ENCODE results near the gene SYT1. TPM values are rescaled to one million over a fixed set of nuclear protein-coding genes. Genes with fewer than 3 reads are reported as not detected.

Gene SYT1
- total RNA-seq, 1 experiment from 2014 or later: 44.9 TPM

- POLR2A ChIA-PET: no interaction called here
- CTCF ChIA-PET: interaction anchor here (1.5 kb wide), 1 partner anchor 11 kb away, joined by 3 read pairs; no protein-coding TSS in a partner anchor
- Histone ChIP-seq H3K79me2 (ENCODE audit: insufficient read depth, low read length) (no peaks in the 10 kb centered on the region), H3K9me3 (ENCODE audit: control insufficient read depth in 1 of 2, insufficient read depth in 1 of 2, low read depth in 1 of 2, low read length in 2 of 2) (no peaks in the 10 kb centered on the region), H3K9me2 (ENCODE audit: insufficient read depth) (no peaks in the 10 kb centered on the region), H2AFZ (ENCODE audit: low read depth, low read length, poor library complexity, severe bottlenecking) (no peak overlapping the region), H3K27me3 (ENCODE audit: insufficient read depth, low read length) (no peaks in the 10 kb centered on the region), H3K36me3 (ENCODE audit: control insufficient read depth in 1 of 2, insufficient read depth in 2 of 2, low read length in 2 of 2) (no peaks in the 10 kb centered on the region), H3K27ac (ENCODE audit: low read depth, low read length) (no peak overlapping the region), H4K20me1 (ENCODE audit: insufficient read depth) (no peaks in the 10 kb centered on the region), H3K4me3 (replicated peaks in 1 of 2; ENCODE audit: low read depth in 1 of 2, low read length in 2 of 2) (no peak overlapping the region), H3K4me1 (ENCODE audit: control insufficient read depth in 1 of 2, insufficient read depth in 2 of 2, low read length in 2 of 2) (0 out of 4 replicates have a peak, but pooled peaks cover 0 to 3% of the 10 kb centered on the region in 2 experiments), H3K9ac (ENCODE audit: low read length) (no peak overlapping the region), H3K4me2 (ENCODE audit: low read length) (no peak overlapping the region)
- BruUV-seq (replicated peaks): no TSS peak
- ATAC-seq (no peak), DNase-seq (ENCODE audit: low read depth, low spot score) (no peak)
- RAD21 ChIA-PET (ENCODE audit: low non-redundant PET in 1 of 2, low total read pairs in 2 of 2, uncharacterized antibody in 2 of 2, unreplicated experiment in 2 of 2): no interaction called here
- TF ChIP-seq POLR2AphosphoS5 (IDR thresholded peaks at IDR 0.05; ENCODE audit: low read depth, low read length) (no peak), ZFX (IDR thresholded peaks at IDR 0.05) (no peak), ATF3 (IDR thresholded peaks at IDR 0.05) (no peak), ELF1 (IDR thresholded peaks at IDR 0.05; ENCODE audit: borderline replicate concordance, low read depth) (no peak), SP1 (IDR thresholded peaks at IDR 0.05; ENCODE audit: low read depth) (no peak), ZBTB33 (IDR thresholded peaks at IDR 0.05; ENCODE audit: extremely low read depth, insufficient replicate concordance, low read length) (no peak), MAX (IDR thresholded peaks at IDR 0.05) (no peak)
- intact Hi-C loops (cut with micrococcal nuclease): no loop called here
These were observed 218.0 kb downstream of the SYT1 start for GRCh38 chr12:79082595-79082994.

- Histone ChIP-seq H3K4me3 (replicated peaks in 1 of 2; ENCODE audit: low read depth in 1 of 2, low read length in 2 of 2) (no peak overlapping the region), H4K20me1 (ENCODE audit: insufficient read depth) (no peaks in the 10 kb centered on the region), H3K9me2 (ENCODE audit: insufficient read depth) (no peaks in the 10 kb centered on the region), H3K27me3 (ENCODE audit: insufficient read depth, low read length) (no peaks in the 10 kb centered on the region), H3K9ac (ENCODE audit: low read length) (no peak overlapping the region), H3K9me3 (ENCODE audit: control insufficient read depth in 1 of 2, insufficient read depth in 1 of 2, low read depth in 1 of 2, low read length in 2 of 2) (no peaks in the 10 kb centered on the region), H2AFZ (ENCODE audit: low read depth, low read length, poor library complexity, severe bottlenecking) (peak overlapping the region; percentile 56), H3K36me3 (ENCODE audit: control insufficient read depth in 1 of 2, insufficient read depth in 2 of 2, low read length in 2 of 2) (no peaks in the 10 kb centered on the region), H3K4me2 (ENCODE audit: low read length) (no peak overlapping the region), H3K4me1 (ENCODE audit: control insufficient read depth in 1 of 2, insufficient read depth in 2 of 2, low read length in 2 of 2) (0 out of 4 replicates have a peak, but pooled peaks cover 0 to 3% of the 10 kb centered on the region in 2 experiments), H3K79me2 (ENCODE audit: insufficient read depth, low read length) (no peaks in the 10 kb centered on the region), H3K27ac (ENCODE audit: low read depth, low read length) (no peak overlapping the region)
- ATAC-seq: no peak
- DNase-seq (ENCODE audit: low read depth, low spot score): no peak
- no TSS peak for BruUV-seq (replicated peaks)
- ChIA-PET RAD21 (ENCODE audit: low non-redundant PET in 1 of 2, low total read pairs in 2 of 2, uncharacterized antibody in 2 of 2, unreplicated experiment in 2 of 2) (no interaction called here), POLR2A (no interaction called here), CTCF (interaction anchor here (1.5 kb wide), 1 partner anchor 11 kb away, joined by 3 read pairs; no protein-coding TSS in a partner anchor)
- intact Hi-C loops (cut with micrococcal nuclease): no loop called here
- no peak for TF ChIP-seq TCF7L2 (IDR thresholded peaks at IDR 0.05; ENCODE audit: borderline replicate concordance, extremely low read depth, insufficient read depth, insufficient read length)
- no peak for TF ChIP-seq CBX3 (IDR thresholded peaks at IDR 0.05; ENCODE audit: low read depth)
- TF ChIP-seq REST (IDR thresholded peaks at IDR 0.05; ENCODE audit: low read depth): no peak
- no peak for TF ChIP-seq ELF1 (IDR thresholded peaks at IDR 0.05; ENCODE audit: borderline replicate concordance, low read depth)
- TF ChIP-seq ZNF274 (IDR thresholded peaks at IDR 0.05; ENCODE audit: low read depth, low read length): no peak
- TF ChIP-seq ZFX (IDR thresholded peaks at IDR 0.05): no peak
These were observed 218.6 kb downstream of the SYT1 start for GRCh38 chr12:79083181-79083580.

All from HCT116 (cell line).